GM12874 (cell line): ENCODE results near the gene ZNF532.

Experiments
- TF ChIP-seq, protein P1 (sequence below): IDR thresholded peaks from 2 replicates; pipeline ENCODE4 v1.5.1; 2011; ENCODE audit warnings: low read depth, mild to moderate bottlenecking, control low read depth, low read length, moderate library complexity; ENCODE audit not compliant: insufficient read depth

Gene ZNF532

DNA sequence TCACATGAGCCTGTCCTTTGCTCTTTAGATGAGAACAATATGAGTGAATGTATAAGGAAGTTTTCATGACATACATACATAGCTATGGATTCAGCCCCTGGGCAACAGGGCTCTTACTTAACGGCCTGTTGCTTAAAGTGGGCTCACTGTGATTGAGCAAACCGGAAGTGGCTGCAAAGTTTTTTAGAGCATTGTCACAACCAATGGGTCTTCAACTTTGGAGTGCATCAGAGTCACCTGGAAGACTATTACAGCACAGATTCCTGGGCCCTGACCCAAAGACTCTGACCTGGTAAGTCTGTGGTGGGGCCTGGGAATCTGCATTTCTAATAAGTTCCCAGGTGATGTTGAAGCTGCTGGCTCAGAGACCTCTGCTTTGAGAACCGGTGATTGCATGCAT lies 168.7 kb downstream of the ZNF532 start:
- TF ChIP-seq, protein P1, sequence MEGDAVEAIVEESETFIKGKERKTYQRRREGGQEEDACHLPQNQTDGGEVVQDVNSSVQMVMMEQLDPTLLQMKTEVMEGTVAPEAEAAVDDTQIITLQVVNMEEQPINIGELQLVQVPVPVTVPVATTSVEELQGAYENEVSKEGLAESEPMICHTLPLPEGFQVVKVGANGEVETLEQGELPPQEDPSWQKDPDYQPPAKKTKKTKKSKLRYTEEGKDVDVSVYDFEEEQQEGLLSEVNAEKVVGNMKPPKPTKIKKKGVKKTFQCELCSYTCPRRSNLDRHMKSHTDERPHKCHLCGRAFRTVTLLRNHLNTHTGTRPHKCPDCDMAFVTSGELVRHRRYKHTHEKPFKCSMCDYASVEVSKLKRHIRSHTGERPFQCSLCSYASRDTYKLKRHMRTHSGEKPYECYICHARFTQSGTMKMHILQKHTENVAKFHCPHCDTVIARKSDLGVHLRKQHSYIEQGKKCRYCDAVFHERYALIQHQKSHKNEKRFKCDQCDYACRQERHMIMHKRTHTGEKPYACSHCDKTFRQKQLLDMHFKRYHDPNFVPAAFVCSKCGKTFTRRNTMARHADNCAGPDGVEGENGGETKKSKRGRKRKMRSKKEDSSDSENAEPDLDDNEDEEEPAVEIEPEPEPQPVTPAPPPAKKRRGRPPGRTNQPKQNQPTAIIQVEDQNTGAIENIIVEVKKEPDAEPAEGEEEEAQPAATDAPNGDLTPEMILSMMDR: no peak

DNA sequence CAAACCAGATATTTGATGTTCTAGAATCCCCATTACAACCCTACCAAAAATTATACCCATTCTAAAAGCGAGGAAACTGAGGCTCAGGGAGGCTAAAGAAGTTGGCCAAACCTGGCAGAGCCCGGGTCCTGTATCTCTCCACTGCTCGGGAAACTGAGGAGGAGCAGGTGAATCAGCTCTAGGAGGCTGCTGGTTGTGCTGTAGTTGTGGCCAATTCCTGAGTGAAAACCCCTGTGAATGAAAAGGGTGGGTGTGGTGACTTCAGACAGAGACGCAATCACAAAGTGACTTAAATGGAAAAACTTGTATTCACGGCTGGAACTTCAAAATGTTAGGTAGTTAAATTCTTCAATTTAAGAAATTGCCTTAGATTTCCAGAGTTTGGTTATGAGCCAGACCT lies 169.3 kb downstream of the ZNF532 start:
- TF ChIP-seq, protein P1: no peak

DNA sequence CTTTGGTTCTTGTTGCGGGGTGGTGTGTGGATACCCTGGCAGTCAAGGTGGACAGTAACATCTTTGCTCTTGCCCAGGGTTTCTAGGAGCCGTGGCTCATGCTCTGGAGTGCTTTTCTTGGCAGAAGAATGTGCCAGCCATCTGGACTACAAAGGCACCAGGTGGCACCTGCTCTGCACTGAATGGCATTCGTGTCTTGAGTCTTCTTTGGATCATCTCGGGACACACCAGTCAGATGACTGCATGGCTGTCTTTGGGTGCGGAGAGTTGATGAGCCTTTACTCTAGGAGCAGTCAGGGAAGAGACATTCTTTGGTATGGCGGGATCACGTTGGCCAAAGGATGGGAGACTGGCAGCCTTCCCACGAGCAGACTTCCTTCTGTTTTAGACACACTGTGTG lies 170.9 kb downstream of the ZNF532 start:
- TF ChIP-seq, protein P1: no peak
